CD4-positive, alpha-beta T cell treated with Interleukin-15 for 1 hour (primary cell): ENCODE data around the gene TENM4.

Source experiments
- DNase-seq: peaks from one replicate; pipeline ENCODE4 v3.0.0-alpha.2; 2020

Gene TENM4

DNA sequence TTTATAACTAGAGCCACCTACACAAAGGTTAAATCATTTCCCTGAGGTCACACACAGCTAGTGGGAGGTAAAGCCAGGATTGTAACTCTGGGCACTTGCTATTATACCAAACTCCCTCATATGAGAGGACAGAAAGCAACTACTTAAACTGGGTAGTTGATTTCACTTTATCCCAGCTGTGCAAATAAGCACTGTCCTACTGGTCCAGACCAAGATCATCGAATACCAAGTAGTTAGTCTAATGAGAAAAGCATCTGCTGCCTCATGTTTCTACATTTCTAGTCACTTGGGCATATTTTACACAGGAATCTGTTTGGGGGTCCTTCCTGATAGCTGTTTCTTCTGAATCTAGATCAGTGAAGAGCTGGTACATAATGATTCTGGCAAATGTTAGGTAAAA is 687.5 kb downstream of the TENM4 start:
- DNase-seq = no peak

DNA sequence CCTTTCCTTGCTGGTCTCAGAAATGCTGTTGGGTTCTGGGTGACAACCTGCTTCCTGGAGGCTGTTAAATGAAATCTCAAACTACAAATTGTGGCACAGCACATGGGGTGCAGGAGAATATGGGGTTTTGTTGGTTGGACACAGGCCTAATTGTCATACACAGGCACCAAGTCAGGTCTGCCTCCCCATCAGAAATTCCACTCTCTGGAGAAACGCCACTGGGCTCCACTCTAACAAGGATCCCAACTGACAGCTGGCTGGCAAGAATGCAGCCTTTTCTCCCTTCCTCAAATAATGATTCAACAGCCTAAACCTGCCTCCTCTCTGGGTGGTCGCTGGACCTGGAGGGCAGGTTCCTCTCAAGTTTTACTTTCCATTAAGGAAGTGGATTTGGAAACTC is 688.3 kb downstream of the TENM4 start:
- DNase-seq = no peak

DNA sequence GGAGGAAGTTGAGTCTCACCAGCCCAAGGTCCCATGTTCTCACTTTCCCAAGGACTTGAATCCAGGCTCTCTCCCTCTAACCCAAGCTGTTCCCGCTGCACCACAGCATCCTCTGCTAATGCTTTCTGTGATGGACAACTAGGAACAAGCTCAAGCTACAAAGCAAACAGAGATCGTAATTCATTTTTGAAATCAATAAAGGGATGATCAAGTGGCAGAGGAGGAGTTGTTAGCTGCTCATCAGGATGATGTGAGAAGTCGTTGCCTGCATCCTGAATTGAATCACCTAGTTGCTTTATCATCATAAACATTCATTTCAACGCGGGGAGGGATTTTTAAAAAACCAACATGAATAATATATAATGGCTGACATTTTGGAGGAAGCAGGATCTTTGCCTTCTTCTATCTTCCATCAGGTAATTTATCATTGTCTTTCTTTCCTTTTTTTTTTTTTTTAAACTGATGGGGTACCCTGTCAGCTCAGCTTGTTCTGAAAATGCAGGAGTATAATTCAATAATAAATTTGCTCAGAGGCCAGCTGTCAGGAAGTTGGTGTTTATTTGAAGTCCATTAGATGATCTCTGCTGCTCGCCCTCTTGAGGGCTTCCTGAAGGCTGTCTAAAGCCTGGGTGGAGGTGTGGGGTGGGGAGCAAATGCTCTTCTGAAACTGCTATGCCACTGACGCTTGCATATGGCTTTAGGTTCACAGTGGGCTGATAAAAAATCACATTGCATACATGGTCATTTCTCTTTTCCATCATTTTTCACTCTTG is 691.7 kb downstream of the TENM4 start:
- no peak for DNase-seq

DNA sequence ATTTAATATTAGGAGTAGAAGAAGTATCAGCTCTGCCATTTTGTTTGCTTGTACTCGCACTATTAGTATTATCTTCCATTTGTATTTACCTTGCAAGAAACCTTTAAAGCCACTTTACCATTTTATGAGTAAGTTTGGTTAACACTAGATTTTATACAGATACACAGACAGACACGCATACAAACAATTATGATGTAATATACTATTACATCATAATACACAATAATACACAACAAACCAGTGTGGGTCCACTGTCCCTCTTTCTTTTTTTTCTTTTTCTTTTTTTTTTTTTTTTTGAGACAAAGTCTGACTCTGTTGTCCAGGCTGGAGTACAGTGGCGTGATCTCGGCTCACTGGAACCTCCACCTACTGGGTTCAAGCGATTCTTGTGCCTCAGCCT is 695.9 kb downstream of the TENM4 start:
- DNase-seq = no peak

DNA sequence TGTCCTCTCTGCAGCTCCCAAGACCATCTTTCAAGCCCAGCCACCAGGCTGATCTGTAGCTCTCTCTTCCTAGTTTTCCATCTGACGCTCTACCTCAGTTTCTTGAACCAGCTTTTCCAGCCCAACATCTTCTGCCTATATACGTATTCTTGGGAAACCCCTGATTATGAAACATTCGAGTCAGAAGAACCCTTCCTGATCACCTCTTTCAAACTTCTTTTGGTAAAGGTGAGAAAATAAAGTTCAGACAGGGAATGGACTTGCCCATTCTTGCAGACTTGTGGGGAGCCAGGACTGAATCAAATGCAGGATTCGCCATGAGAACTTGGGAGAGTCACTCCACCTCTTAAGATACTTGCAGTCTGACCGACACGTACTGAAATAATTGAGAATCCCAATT is 696.6 kb downstream of the TENM4 start:
- no peak for DNase-seq

DNA sequence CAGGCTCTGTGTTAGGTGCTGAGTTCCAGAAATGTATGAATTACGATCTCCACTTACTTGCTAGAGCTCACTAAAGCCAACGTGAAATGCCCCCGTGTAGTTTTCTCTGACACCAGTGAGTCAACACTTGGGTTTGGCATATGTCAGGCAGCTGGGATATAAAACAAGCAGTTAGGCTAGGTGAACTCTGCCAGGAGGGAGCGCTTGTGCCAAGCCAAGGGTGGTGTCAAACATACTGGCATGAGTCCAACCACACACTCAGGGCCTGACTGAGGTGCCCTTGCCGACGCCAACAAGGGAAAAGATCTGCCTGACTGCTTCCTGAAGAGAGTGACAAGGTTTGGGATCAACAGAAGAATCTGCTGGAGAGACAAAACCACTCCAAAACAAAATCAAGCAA is 698.4 kb downstream of the TENM4 start:
- DNase-seq = no peak

DNA sequence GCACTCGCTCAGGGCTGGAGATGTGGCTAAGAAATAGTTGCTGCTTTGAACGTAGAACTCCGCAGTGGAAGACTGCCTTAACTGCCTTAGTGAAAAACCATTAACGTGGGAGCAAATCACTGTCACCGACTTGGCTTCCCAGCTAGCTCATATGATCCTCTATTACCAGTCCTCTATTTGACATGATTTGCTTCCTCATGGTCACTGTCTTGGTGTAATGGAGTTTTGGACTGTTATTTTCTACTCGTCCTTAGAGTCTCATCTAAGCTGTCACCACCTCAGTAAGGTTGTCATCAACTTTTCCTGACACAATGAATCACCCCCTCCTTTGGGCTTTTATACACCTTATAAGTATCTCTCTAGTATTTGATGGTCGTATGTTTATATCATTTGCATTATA is 699.1 kb downstream of the TENM4 start:
- no peak for DNase-seq

DNA sequence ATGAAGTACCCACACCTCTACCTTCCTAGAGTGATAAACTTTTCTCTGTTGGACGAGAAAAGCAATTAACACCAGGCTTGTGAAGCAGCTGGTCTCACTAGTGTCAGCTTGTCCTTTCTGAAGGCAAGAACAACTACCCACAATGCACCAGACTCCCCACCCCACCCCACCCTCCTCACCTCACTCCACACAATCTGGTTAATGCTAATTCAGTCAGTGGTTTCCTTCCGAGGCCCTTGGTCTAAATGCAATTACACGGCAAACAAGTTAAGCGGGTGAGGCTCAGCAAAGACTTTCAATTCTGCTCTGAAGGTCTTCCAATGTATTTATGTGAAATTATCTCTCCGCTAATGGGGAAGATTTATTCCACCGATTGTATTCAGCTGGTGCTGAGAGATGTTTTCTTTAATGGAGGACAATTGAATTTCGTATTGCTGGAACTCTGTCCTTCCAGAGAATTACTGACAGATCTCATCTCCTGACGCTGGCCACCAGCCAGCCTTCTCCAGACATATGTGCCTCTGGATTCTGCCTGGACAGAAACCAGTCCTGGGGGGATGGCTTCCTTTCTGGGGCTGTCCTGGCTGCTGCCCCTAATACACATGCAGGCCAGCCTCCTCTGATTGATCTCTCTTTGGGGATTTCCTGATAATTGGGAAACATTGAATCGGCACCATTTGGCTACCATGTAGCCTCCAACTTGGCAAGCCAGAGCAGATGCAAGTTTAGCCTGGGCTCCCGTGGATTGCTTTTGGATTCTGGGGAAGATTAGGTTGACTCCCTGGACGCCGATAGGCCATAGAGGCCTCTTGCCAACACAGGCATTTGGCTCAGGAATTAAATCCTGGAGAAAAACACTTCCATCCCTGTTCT is 700.4 kb downstream of the TENM4 start:
- no peak for DNase-seq

DNA sequence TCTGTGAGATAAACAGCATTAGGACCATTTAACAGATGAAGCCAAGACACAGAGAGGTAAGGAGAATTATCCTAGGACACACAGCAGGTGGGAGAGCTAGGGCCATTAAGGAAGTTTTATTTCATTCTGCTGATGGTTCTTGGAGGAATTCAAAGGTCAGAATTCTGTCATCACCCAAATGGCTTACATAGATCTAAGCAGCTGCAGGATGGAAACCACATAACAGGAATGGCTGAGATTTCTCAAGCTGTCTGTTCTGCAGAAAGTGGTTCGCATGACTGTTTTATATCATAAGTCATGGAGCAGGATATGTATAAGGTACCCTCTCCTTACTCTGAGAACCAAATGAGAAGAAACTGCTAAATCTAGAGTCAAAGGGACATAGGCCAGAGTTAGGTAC is 702.9 kb downstream of the TENM4 start:
- DNase-seq = no peak

DNA sequence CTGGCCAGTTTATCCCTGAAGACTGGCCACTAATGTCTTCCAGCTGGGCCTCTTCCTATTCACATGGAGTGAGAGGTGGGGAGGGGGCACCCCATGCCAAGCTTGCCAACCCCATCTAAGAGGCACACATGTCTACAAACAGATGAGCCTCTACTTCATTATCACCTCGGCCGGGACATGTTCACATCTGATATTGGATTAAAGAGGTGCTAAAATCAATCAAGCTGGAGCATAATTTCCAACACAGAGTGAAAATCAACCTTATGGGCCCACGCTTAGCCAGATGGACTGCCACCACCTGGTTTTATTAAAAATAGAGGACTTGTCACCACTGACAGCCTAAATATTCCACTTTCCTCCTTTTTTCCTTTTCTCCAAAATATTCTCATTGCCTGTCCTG is 703.5 kb downstream of the TENM4 start:
- DNase-seq = no peak

DNA sequence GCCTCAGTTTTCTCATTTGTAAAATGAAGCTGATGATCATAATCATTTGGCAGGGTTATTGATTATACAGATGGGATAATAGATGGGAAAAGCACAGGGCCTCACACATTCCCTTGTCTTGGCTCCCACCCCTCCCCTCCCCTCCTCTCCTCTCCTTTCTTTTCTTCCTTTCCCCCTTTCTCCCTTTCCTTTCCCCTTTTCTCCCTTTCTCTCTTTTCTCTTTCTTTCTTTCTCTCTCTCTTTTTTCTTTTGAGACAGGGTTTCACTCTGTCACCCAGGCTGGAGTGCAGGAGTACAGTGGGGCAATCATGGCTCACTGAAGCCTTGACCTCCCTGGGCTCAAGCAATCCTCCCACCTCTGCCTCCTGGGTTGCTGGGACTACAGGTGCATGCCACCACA is 705.1 kb downstream of the TENM4 start:
- DNase-seq = no peak

DNA sequence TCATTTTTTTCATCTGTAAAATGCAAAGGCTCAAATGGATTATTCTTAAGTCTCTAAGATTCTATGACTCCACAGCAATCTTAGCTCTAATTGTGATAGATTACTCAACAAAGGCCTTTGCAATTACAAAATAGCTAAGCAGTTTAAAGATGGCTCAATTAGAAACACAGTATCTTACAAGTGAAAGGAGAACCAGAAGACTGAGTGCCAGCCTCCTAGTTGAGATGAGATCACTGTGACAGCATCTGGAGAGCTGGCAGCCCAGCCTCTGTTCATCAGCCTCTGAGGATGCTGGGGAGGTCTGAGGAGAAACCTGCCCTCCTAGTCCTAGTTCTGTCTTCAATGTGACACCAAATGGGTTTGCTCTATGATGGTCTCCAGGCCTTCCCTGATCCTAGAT is 707.8 kb downstream of the TENM4 start:
- DNase-seq = no peak

DNA sequence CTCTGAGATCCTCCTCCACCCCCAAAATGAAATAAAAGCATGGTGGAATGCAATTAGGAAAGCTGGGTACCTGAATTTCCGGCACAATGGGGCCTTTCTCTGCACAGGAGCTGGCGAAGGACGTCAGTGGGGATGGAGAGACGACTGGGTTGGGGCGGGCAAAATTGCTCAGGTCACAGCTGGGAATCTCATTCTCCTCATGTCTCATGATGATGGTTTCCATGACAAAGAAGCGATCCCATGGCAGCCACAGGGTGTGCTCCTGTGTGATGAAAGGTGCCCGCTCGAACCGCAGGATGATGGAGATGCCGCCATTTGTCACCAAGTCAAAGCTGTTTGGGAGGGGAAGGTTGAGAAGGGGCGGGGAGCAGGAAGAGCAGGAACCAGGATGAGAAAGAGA is 708.6 kb downstream of the TENM4 start:
- no peak for DNase-seq

DNA sequence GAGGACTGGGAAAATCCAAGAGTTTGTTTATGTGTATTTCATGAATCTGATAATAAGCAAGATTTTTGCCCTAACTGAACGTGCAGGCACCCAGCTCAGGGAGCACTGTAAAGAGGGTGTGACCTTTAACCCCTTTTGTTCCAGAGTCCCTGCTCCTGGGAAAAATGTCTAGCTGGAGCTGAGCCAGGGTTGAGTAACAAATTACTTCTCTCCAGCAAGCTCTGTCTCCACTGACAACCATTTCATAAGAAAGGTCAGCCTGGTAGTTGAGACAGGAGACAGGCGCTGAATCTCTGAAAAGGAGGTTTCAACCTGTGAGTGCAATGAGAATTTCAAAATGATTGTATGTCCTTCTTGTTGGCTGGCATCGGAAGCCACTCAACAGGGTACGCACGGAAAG is 709.8 kb downstream of the TENM4 start:
- DNase-seq = no peak

DNA sequence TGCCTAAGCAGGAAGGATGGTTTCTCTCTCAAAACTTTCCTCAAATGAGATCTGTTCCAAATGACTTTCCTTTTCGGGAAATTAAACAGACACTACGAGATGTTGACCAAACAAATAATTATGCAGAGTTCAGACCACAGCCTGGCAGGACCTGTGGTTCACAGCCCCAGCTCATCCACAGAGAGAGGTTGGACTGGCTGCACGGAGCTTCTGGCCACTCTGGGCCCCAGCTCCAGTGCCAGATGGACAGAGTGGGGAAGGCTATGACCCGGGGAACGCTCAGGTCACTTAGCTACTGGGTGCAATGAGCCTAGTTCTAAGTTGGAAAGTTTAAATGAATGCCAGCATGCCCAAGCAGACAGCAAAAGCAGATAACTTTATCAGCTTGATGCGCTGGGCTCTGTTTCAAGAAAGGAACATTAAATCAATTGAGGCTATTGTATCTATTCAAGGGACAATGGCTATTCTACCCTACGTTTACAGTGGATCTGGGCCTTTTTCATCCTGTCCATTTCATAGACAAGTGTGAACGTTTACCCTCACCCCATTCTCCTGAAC is 710.5 kb downstream of the TENM4 start:
- DNase-seq = no peak

DNA sequence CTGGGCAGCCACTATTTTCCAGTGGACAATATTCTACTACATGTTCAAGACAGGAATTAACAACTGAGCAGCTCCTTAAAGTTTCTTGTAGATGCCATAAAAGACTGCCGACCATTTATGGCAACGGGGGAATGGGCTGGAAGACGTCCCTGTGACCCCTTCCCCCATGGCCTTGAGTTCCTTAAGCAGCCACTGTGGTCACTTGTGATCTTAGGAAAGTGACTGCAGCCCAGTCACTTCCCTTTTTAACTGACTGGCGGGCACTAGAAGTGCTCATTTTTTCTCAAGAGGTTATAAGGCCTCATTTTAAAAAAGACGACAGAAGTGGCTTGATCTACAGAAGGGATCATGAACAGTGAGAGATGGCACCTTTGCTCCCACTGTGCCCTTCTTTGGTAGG is 713.0 kb downstream of the TENM4 start:
- no peak for DNase-seq

DNA sequence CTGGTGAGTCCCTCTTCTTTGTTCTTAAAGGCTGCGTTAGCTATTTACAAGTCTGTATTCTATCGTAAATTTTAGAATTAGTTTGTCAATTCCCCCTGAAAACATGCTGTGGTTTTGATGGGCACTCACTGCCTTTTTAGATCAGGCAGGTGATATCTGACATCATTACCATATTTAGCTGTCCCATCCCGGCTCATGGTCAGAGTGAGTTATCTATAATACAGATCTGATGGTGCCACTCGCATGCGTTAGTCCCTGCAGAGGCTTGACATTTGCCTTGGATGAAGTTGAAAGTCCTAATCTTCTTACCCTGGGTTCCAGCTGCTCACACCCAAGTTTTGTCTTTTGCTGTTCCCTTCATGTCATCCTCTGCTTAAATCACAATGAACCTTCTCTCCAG is 715.6 kb downstream of the TENM4 start:
- no peak for DNase-seq

DNA sequence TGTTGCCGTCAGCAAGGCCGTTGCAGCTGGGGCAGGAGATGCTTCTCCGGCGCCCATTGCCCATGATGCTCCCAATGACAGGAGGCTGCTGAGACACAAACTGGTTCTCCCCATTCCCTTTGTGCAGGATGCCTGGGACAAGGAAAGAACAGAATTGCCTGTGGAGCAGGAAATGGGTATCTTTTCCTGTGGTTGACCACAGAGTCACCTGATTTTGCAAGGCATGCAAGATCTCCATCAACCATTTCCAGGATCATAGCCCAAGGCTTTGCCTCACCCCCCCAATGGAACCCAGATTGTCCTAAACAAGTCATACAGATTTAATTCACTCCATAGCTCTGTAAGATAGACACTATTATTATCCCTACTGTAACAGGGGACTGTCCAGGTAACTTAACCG is 718.0 kb downstream of the TENM4 start:
- no peak for DNase-seq

DNA sequence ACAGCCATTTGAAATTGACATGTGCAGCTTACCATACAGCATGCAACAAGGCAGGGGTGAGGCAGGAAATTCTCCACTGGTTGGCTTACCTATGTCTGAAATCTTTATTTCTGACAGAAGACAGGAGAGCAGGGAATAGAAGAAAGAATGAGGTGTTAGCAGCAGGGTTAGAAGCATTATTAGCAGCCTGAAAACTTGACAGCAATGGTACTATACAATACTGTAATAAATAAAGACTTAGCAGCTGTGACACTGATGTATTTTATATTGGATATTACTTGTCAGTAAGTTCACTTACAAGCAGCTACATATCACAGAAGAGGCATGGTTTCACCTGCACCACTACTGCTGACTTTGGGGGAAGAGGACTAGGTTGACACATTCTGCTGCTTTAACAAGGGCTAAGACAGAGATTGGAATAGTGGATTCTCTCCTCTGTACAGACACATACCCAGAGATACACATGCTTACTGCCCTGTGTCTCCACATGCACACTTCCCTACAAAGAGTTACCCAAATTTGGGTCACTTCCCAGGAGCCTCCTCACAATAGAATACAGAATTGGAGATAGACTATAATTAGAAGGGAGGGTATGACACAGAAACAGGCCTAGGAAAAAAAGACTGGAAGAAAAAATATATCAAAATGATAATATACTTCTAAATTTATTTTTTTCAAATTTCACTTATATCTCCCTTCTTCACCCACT is 720.4 kb downstream of the TENM4 start:
- no peak for DNase-seq

DNA sequence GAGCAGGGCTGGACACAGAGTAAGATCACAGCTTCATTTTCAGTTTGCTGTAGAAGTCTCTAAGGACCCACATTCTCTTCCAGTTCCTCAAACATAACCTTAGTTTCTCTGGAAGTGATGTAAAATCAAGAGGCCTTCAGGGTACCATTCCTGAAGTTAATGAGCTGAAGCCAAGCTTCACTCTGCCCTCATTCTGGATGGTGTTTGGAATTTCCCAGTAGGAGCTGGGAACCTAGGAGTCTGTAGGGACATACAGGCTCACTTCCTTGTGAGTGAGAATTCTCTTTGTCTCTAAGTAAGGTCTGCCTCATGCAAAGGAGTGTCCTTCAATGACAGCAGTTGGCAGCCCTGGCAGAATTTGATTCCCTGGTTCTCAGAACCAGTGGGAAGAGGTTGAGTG is 723.8 kb downstream of the TENM4 start:
- no peak for DNase-seq

DNA sequence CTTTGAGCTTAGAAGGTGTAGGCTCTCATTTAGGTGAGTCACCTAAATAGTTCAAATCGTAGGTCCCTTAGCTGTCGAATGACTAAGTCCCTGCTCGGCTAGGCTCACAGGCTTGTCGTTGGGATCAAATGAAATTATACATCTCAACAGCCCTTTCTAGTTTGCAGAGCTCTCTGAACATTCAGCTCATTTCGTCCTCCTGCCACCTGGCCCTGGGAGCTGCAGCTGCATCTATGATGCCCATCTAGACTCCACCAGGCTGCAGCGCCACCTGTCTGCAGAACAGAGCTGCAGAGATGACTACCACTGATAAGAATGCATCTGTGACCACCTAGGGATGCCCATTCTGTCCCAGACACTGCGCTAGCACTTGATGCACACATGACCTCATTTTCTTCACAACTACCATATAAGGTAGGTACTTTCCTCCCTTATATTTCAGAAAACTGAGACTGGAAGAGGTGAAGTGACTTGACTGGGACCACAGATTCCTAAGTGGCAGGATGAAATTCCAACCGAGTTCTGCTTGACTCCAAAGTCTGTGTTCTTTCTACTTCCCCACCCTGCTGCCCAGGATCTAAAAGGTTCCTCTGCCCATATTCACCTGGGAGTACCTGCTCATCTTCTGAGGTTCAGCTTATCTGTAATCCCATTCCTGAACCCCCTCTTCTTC is 725.1 kb downstream of the TENM4 start:
- DNase-seq = no peak

DNA sequence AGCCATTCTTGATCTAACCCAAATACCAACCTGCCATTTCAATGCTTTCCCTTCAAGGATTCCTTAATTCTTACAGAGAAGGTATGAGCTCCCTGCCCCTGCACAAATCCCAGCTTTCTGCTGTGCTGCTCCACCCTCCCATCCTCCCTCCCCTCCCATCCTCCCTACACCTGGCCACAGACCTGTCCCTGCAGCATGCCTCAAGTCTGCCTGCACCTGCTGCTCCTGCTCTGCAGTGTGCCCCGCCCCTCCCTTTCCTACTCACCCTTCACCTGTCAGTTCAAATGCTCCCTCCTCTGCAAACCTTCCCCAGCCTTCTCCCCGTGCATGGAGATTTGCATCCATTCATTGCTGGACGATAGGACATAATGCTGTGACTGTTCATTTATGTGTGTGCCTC is 726.3 kb downstream of the TENM4 start:
- DNase-seq = no peak

DNA sequence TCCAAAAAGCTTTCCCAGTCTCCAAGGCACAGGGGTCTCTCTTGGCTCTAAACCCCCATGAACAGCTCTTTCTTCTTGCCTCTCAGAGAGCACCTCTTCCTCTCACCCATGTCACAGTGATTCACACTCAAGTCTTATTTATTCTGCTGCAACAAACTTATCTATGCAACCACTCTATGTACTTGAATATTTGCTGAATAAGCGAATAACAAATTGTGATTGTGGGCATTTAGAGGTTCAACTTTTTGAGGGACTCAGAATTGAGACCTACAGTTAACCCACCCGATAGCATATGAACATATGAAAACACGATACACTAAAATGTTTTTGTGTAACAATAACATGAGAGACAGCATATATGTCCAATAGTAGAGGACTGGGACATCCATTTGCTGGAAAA is 729.1 kb downstream of the TENM4 start:
- DNase-seq = no peak
